HUDEP-2 (cell line): ENCODE data around the gene TRMU.
"Not testable (repeated sequence)": the region's sequence is repeated elsewhere in the genome, so short reads cannot be mapped to it uniquely, and the experiment has no call there.

ENCODE experiments used
- DNase-seq, 76 experiments: peaks; one replicate each; lab custom pipeline; 2025; ENCODE audit not compliant: unreplicated experiment in 76 of 76; lab: John Stamatoyannopoulos, UW

The TRMU gene

DNA sequence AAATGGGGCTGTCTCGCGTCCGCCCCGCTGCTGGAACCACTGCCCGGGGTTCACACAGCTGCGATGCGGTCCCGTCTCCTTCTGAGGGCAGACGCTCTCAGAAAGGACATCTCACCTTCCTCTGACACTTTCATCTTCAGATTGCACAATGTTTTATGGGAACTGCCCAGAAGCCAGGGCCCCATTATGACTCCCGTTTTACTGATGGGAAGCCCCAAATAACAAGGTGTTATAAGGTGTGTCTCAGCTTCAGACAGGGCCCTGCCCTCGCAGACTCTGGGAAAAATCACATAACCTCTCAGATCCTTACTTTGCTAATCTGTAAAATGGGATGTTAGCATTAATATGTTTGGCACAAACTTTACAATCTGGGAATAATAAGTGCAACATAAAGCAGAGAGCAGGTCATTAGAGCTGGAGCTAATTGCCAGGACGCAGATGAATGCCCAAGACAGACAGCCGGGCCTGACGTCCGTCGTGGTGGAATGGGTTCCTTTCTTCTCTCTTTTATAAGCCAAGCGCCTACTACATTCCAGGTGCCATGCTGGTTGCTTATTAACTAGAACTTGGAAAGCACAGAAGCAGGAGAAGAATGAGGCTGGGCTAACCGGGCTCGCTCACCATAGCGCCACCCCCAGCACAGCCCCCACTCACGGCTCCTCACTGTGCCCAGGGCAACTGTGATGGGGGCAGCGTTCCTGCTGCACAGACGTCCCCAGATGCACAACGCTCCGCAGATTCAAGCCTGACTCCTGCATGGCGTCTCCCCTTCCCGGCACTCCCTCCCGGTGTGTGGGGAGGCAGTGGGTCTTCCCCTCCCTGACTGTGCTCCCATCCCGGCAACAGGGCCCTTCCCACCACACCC lies 43.8 kb downstream of the TRMU start:
- no peak for DNase-seq

DNA sequence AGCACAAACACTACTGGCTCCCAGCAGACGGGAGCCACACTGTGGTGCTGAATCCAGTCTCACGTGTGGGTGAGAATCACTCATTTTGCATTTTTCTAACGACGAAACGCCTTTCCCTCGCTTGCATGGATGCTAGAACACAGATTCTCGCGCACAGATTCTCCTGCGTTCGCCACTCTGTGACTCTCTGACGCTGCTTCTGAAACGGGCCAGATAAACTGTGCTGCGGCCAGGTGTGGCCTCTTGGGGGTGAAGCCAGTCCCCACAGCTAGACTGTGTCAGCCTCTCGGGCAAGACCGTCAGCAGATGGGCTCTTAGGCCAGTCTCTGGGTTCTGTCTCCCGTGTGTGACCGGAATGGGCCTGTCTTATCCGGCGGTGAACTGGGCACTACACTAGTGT lies 44.6 kb downstream of the TRMU start:
- no peak for DNase-seq

DNA sequence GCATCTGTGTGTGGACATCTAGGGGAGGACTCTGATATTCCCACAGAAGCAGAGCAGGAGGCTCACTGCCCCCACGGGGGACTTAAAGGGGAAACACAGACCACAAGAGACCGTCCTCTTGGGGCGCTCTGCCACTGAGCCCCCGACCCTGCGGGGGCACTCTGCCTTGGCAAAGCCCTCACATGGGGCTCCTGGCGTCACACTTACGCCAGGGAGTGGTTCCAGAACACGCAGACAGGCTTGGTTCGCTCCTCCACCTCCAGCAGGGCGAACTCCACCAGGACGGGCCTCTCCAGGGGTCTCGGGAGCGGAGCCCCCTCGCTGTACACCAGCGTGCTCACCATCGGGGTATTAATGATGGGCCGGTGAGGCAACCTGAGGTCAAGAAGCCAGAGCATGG lies 45.1 kb downstream of the TRMU start:
- no peak for DNase-seq

DNA sequence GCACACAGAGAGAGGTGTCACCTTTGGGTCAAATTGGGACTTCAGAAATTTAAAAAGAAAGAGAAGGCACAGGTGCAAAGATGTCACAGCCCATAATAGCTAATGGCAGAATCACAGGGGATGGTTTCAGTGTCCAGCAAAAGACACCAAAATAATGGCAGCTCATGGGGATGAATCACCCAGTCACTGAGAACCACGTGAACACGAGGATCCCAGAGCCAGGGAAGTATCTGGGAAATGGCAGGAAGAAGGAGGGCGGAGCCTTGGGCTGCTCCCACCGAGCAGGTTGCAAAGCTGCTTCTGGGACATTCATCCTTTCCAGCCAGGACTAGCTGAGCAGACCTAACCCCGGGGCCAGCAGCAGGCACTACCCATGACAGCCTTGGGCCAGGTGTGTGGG lies 45.6 kb downstream of the TRMU start:
- no peak for DNase-seq

DNA sequence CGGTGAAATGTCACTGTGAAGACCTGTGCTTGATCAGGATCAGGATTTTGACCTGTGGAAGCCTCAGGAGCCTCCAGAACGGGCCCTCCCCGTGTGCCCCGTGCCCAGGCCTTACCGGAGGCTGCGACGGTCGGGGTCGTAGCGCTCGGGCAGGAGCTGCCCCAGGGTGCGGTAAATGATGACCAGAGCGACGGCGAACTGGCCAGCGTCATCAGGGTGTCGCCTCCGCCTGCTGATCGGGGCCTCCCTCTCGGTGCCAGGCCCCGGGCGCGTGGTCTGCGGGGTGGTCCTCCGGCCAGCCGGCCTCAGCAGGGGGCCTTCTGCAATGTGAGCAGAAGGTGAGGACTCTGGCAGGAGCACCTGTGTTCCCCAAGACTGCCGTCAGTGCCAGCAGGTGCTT lies 46.2 kb downstream of the TRMU start:
- DNase-seq = no peak

DNA sequence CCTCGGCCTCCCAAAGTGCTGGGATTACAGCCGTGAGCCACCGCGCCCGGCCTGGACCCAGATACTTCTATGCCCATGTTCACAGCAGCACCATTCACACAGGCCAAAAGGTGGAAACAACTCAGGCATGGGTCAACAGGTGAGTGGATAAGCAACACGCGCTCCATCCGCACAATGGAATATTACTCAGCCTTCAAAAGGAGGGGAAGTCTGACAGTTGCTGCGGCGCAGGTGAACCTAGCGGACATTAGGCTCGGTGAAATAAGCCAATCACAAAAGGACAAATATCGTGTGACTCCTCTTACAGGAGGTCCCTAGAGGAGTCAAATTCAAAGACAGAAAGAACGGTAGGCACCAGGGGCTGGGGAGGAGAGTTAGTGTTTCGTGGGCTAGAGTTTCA lies 47.0 kb downstream of the TRMU start:
- no peak for DNase-seq

DNA sequence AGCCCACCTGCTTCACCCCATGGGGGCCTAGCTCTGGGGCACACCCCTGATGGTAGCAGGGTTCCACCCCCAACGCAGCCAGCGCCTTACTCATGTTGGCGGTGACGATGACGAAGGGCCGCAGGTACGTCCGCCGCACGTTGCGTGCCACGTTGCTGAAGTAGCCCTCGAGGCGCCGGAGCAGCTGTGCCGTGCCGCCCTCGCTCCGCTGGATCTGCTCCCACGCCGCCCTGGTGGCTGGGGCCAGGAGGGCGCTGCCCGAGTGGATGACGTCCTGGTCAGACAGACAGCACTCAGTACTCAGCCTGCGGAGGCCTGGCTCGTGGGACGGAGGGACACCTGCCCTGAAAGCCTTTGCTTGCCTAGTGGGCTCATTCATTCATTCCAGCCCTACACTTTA lies 50.8 kb downstream of the TRMU start:
- no peak for DNase-seq

DNA sequence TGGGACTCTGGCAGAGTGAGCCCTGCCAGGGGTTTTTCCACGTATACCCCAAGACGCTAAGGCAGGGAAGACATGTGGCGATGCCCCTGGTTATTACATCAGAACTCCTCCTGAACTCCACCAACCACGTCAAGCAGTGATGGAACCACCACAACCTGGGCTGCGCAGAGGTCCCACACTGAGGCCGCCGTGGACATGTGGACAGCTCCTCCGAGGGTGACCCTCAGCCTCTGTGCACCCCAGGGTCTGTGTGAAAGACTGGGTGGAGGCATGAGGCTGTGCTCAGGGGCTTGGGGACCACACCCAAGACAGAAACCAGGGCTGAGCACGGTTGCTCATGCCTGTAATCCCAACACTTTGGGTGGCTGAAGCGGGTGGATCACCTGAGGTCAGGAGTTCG lies 52.2 kb downstream of the TRMU start:
- DNase-seq = no peak

DNA sequence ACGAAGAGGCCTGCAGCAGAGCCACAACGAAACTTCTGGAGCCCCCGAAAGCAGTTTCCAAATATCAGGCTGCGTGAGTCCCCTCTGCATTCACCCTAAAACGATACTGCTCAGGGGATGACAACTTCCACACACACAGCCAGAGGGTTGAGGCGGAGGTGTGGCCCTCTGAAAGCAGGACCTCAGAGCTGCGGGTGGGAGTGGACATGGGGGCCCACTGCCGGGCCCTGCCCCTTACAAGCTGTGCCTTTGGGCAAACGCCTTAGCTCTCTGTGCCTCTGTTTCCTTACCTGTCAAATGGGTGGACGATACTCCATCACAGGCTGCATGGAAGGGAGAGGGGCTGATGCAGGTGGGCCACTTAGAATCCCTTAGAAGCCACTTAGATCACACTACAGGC lies 53.1 kb downstream of the TRMU start:
- no peak for DNase-seq

DNA sequence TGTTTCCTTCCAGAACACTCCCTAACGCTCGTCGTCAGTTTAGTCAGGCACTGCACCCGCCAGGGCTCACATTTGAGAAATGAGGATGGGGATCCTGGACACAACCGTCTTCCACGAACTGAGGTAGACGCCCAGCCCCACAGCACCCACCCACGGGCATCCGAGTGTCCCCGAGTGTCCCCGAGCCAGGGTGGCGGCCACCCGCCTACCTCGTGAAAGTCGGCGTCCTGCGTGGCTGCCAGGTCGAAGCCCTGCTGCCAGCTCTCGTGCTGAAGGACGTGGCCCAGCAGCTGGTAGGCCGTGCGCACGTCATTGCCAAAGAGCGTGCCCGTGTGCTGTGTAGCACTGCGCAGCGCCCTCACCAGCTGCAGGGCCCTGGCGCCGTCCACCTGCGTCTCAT lies 53.6 kb downstream of the TRMU start:
- DNase-seq = no peak

DNA sequence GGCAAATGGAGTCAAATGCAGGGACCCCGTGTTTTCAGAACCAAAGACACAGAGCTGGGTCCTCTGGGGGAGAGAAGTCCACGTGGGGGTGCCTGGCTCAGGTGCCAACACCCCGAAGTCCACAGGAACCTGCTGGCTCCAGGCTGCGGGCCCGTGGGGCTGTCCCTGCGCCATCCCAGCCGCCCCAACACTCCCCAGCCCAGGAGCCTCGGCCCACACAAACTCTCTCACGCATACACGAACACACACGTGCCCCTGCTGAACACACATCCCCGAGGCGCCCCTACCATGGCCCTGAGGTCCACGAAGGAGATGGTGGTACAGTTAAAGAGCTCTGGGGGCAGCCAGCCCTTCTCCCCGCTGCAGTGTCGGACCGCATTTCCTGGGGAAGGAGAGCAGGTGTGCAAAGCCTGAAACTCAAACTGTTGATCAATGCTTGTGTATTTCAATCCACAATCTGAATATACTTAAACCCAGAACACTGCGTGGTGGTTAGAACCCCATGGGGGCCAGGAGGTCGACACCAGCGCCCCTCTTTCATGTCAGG lies 54.7 kb downstream of the TRMU start:
- DNase-seq = no peak

DNA sequence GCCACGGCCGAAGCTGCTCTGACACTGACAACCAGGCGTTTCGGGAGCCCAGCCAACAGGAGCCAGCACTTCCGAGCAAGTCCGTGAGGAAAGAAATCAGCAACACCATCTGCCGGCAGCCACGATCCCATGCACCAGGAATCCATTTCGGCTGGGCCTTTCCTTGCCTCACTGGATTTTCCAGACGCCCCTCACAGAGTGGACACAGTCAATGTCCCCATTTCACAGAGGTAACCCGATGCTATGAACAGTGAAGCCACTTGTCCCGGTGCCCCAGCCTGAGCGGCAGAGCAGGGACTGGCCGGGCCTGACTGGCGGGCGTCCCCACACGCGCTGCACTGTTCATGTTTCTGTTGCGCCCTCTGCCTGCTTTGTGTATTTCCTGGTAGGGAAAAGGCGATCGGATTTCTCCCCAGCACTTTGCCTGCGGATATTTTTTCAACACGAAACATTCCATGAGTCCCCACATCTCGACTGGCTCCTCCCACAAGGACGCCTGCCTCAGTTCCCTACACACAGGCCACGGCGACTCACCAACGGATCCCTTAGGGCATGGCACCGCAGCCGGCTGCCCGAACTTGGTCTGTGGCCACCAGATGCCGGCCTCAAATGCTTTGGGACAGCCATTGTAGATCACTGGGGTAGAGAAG lies 55.3 kb downstream of the TRMU start:
- no peak for DNase-seq

DNA sequence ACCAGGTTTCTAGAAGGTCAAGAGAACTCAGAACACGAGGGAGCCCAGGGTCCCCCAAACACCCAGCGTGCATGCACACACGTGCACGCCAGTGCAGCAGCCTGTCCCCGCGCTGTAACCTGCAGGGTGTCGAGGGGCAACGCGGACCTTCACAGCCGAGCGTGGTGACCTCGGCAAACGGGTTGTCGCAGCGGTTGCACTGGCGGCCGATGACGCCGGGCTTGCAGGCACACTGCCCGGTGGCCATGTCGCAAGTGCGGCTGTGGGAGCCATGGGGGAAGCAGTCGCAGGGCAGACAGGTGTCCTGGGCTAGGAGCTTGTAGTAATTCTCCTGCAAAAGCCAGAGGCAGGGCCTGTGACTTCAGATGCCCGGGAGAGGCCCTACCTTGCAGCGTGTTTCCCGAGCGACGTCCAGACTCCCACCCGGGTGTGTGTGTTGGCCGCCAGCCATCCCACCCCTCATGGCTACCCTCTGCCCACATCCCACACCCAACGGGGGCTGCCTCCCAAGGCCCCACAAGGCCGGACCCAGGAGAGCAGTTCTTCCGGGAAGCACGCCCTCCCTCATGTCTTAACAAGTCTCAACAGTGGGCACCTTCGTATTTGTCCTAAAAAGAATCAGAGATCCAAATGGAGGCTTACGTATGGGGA lies 56.1 kb downstream of the TRMU start:
- no peak for DNase-seq

DNA sequence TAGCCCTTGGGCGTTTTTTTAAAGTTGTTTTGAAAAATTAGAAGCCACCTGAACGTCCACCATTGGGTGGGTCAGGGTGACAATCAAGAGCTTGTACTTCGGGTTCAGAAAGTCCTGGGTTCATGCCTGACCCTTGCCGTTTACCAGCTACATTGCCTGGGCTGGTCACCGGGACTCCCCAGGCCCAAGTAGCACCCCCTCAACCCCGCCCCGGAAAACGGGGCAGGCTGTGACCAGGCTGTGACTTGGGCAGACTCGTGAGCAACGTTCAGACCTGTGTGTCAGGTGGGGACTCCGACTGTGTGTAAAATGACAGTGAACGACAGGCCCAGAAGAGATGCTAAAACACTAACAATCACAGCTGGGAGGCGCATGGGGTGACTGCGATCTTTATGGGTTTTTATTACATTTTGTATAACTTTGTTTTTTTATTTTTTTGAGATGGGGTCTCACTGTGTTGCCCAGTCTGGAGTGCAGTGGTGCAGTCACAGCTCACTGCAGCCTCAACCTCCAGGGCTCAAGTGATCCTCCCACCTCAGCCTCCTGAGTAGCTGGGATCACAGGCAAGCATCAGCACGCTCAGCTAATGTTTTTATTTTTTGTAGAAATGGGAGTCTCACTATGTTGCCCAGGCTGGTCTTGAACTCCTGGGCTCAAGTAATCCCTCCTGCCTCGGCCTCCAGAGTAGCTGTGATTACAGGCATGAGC lies 56.8 kb downstream of the TRMU start:
- no peak for DNase-seq

DNA sequence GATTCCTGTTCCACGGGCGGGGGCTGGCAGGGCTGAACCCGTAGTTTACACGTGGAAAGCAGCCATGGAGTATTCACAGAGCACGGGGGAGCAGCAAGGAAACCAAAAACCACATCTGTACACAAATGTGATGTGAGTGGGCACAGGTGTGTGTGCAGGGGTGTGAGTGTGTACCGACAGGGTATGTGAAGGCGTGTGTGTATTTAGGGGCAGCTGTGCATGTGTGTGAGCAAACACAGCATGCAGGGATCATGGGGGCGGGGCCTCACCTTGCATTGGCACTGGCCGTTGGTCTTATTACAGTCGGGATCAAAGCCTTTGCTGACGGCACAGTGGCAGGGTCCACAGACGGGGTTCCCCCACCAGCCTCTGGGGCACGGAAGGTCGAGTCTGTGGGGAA lies 58.4 kb downstream of the TRMU start:
- DNase-seq = no peak

DNA sequence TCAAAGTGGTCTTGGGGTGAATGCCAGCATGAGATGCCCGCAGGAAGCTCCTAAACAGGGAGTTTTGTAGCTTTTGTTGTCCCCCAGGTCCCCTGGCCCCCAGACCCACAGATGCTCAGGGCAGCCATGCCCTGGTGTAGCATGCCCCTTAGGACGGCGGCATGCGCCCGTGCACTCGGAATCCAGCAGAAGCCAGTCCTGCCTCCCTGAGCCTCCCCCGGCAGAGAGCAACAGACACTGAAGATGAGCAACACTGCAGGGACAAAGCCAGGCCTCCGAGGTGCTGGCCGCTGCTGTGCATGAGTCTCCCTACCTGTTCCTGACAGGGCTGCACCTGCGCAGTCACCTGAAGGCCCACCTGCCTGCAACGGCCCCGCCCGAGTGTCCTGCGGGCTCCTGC lies 59.1 kb downstream of the TRMU start:
- no peak for DNase-seq

DNA sequence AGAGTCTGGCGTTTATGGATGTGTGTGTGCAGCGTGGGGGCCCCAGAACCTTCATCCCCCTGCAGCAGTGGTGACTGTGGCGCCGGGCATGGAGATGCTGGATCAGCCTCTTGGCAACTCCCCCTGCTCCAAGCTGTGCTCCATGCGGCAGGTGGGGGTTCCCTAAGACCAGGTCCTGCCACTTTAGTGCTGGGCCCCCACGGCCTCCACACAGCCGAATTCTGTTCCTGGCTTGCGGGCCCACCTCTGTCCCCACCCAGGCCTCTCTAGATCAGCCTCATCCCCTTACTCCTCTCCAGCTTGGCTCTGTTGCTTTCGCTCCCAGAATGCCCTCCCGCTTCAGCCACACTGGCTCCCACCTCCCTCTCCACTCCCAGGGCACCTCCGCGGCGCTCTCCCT lies 59.6 kb downstream of the TRMU start:
- DNase-seq = no peak

DNA sequence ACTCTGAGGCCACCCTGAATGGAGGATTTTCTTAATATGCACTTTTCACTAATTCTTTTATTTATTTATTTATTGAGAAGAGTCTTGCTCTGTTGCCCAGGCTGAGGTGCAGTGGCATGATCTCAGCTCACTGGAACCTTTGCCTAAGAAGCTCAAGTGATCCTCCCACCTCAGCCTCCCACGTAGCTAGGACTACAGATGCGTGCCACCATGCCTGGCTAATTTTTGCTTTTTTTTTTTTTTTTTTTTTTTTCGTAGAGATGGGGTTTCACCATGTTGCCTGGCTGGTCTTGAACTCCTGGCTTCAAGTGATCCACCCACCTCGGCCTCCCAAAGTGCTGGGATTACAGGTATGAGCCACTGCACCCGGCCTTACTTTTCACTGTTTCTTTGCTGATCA lies 61.5 kb downstream of the TRMU start:
- not testable (repeated sequence) for DNase-seq

DNA sequence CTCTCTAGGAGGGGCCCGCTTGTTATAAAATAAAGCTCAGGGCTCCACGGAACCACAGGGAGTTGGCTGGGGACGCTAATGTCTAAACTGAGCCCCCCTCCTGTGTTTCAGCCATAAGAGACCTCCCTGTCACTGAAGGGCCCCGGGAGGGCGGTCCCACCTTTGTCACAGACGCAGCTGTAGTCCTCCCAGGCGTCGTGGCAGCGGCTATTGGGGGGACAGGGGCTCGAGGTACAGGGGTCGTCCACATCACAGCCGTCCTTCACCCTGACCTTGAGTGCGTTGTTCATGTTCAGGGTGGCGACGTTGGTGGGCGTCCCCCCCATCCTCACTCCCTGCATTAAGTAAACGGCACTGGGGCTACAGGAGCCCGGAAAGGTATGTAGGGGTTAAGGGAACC lies 62.0 kb downstream of the TRMU start:
- DNase-seq = no peak

DNA sequence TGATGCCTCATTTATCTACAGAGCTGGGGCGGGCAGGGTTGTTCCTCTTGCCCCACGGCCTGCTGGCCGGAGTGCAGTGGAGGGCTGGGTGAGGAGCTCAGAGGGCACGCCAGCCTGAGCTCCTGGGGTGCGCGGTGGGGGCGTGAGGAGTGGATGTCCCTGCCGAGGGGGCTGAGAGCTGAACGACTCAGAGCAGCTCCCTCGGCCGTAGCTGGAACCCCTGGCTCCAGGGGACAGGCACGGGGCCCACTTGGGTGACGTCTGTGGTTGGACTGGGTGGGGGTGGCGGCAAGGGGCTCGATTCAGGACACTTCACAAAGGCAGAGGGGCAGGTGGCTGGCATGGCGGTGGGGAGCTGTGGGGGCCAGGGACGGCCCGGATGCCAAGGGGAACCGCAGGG lies 62.4 kb downstream of the TRMU start:
- DNase-seq = no peak
